K562 (cell line): ENCODE measurements around the gene EXOC3. TPM values are rescaled to one million over a fixed set of nuclear protein-coding genes. Genes with fewer than 3 reads are reported as not detected.

Experiments used
- ATAC-seq: fragments of 200-7000 bp; cut with Tn5 transposase; 3 replicates; pipeline ENCODE4 v1.9.1; 2020; ENCODE audit warnings: moderate library complexity
- BruUV-seq: library from RNA; stranded (reverse); fragments of 400-500 nt; replicated peaks from 2 replicates; lab custom pipeline; 2021; lab: Mats Ljungman, UMichigan
- CTCF ChIA-PET: fragments of 300-600 bp; formaldehyde crosslinking; extraction: SDS; loops from one replicate; lab custom pipeline; 2021; ENCODE audit warnings: low intra/inter-chr PET ratio; lab: Yijun Ruan, JAX
- POLR2A ChIA-PET: fragments of 300-600, 350-650 bp; sonication (Branson Sonifier 250); formaldehyde crosslinking; extraction: SDS; loops from one replicate; lab custom pipeline; 2021; ENCODE audit warnings: antibody characterized with exemption, inconsistent platforms; lab: Yijun Ruan, JAX
- DNase-seq, 4 experiments: peaks; one replicate each; pipeline versions ENCODE4 v3.0.0 to v3.0.0-alpha.2; 2011 to 2018; ENCODE audit warnings: low spot score in 3 of 4, mixed read lengths in 3 of 4; ENCODE audit errors: extremely low read depth in 1 of 4
- FAIRE-seq: peaks from 2 replicates; lab custom pipeline; 2011; peaks lifted over from hg19 to GRCh38; lab: Jason Lieb, UNC
- H2AFZ ChIP-seq: 2 replicates; pipeline ENCODE4 v1.6.0; 2011; ENCODE audit warnings: low read depth, low read length, control low read depth, inconsistent platforms
- H3K27ac ChIP-seq: fragments of 200-600 bp; 3 replicates; pipeline ENCODE4 v1.8.0; 2011; ENCODE audit warnings: low read depth, mild to moderate bottlenecking, control low read depth, inconsistent platforms, low read length, moderate library complexity, mixed read lengths; ENCODE audit errors: extremely low read depth
- H3K27me3 ChIP-seq, 2 experiments: fragments of 300-600 bp in 1 of 2; 2 replicates in 1 of 2; 3 replicates in 1 of 2; pipeline versions ENCODE4 v1.6.0 to v1.8.0; 2011; ENCODE audit warnings: inconsistent platforms in 2 of 2, low read length in 2 of 2, mild to moderate bottlenecking in 1 of 2, mixed read lengths in 1 of 2, moderate library complexity in 1 of 2; ENCODE audit not compliant: control insufficient read depth in 2 of 2, insufficient read depth in 2 of 2
- H3K36me3 ChIP-seq: fragments of 300-600 bp; 3 replicates; pipeline ENCODE4 v1.8.0; 2011; ENCODE audit warnings: mild to moderate bottlenecking, low read length, inconsistent platforms; ENCODE audit not compliant: control insufficient read depth, insufficient read depth
- H3K4me1 ChIP-seq, 2 experiments: fragments of 200-600 bp in 1 of 2; replicated peaks in 1 of 2; 2 replicates in 1 of 2; 3 replicates in 1 of 2; pipeline versions ENCODE4 v1.5.1 to v1.8.0; 2011; ENCODE audit warnings: inconsistent platforms in 2 of 2, low read length in 2 of 2, mild to moderate bottlenecking in 1 of 2, mixed read lengths in 1 of 2, moderate library complexity in 1 of 2; ENCODE audit not compliant: control insufficient read depth in 2 of 2, insufficient read depth in 2 of 2
- H3K4me2 ChIP-seq: 2 replicates; pipeline ENCODE4 v1.6.1; 2011; ENCODE audit warnings: low read length, control low read depth, inconsistent platforms, mixed read lengths; ENCODE audit not compliant: insufficient read depth
- H3K4me3 ChIP-seq: fragments of 200-600 bp; sonication (generic), shearing (Covaris generic); 2 replicates; pipeline ENCODE4 v1.5.1; 2016; ENCODE audit warnings: control low read depth, inconsistent platforms
- H3K79me2 ChIP-seq: fragments of 200-600 bp; 3 replicates; pipeline ENCODE4 v1.8.0; 2011; ENCODE audit warnings: low read length, inconsistent platforms; ENCODE audit not compliant: control insufficient read depth, insufficient read depth
- H3K9ac ChIP-seq, 2 experiments: 2 replicates each; pipeline versions ENCODE4 v1.6.0 to v1.6.1; 2011; ENCODE audit warnings: low read depth in 2 of 2, low read length in 2 of 2, control low read depth in 1 of 2, inconsistent platforms in 1 of 2, mild to moderate bottlenecking in 1 of 2, mixed read lengths in 1 of 2; ENCODE audit not compliant: insufficient read depth in 1 of 2
- H3K9me1 ChIP-seq: one replicate; pipeline ENCODE4 v1.6.0; 2011; ENCODE audit warnings: inconsistent platforms, mild to moderate bottlenecking, low read length, moderate library complexity; ENCODE audit not compliant: control insufficient read depth, insufficient read depth
- H3K9me3 ChIP-seq: replicated peaks from 2 replicates; pipeline ENCODE4 v1.5.1; 2011; ENCODE audit warnings: low read depth, low read length, inconsistent platforms; ENCODE audit not compliant: control insufficient read depth, insufficient read depth
- H4K20me1 ChIP-seq: replicated peaks from 2 replicates; pipeline ENCODE4 v1.6.1; 2011; ENCODE audit warnings: low read length, inconsistent platforms, mixed read lengths; ENCODE audit not compliant: control insufficient read depth, insufficient read depth
- CBX1 ChIP-seq: sonication (generic); IDR thresholded peaks from 2 replicates; pipeline ENCODE4 v1.6.1; 2016; ENCODE audit warnings: antibody characterized with exemption, low read depth, mild to moderate bottlenecking
- ELF4 ChIP-seq: fragments of 450-650 bp; formaldehyde crosslinking; IDR thresholded peaks from 2 replicates; pipeline ENCODE4 v1.4.0; 2022; ENCODE audit warnings: missing genetic modification characterization
- NRF1 ChIP-seq, 2 experiments: fragments of 450-650 bp; IDR thresholded peaks in 1 of 2; conservative IDR thresholded peaks in 1 of 2; 2 replicates each; pipeline ENCODE4 v1.6.1; 2014; ENCODE audit warnings: mild to moderate bottlenecking in 2 of 2
- PCBP1 ChIP-seq: fragments of 200-400 bp; formaldehyde crosslinking; IDR thresholded peaks from 2 replicates; pipeline ENCODE4 v1.6.1; 2018; ENCODE audit warnings: mild to moderate bottlenecking, low read depth, low read length; ENCODE audit not compliant: poor library complexity, severe bottlenecking
- POLR2A ChIP-seq: fragments of 450-650 bp; conservative IDR thresholded peaks from 2 replicates; pipeline ENCODE4 v1.6.1; 2016
- SIX5 ChIP-seq, 2 experiments: IDR thresholded peaks; 2 replicates each; pipeline ENCODE4 v1.6.1; 2011; ENCODE audit warnings: low read length in 2 of 2, borderline replicate concordance in 1 of 2, low read depth in 1 of 2, mild to moderate bottlenecking in 1 of 2, moderate library complexity in 1 of 2; ENCODE audit not compliant: insufficient read depth in 1 of 2
- SRSF9 ChIP-seq: fragments of 200-400 bp; formaldehyde crosslinking; IDR thresholded peaks from 2 replicates; pipeline ENCODE4 v1.6.1; 2017; ENCODE audit warnings: low read depth, low read length, borderline replicate concordance
- STAT5A ChIP-seq: IDR thresholded peaks from 2 replicates; pipeline ENCODE4 v1.6.1; 2012; ENCODE audit warnings: low read length, inconsistent platforms, borderline replicate concordance
- TCFL5 ChIP-seq: fragments of 250-450 bp; sonication (Bioruptor Pico); conservative IDR thresholded peaks from 2 replicates; pipeline ENCODE4 v1.6.1; 2021; ENCODE audit warnings: mild to moderate bottlenecking, moderate library complexity, matching md5 sums
- whole genome bisulfite sequencing: fragments of 100-300 bp; shearing (Covaris generic); methylation state at CpG from one replicate; pipeline ENCODE4 v1.1.6; 2016; ENCODE audit warnings: low coverage, mixed read lengths; ENCODE audit not compliant: insufficient coverage; ENCODE audit errors: missing lambda C conversion rate; 5-methylcytosine and 5-hydroxymethylcytosine counted together
- in situ Hi-C: fragments of 300-500 bp; cut with MboI; formaldehyde crosslinking; loops from 4 replicates; pipeline ENCODE4 v1.15.0; 2018; ENCODE audit warnings: inconsistent platforms, mixed read lengths
- intact Hi-C: fragments of 100-400 bp; cut with micrococcal nuclease; formaldehyde crosslinking; loops from 2 replicates; pipeline ENCODE4 v1.14.2; 2022
- polyA plus RNA-seq, 8 experiments: library from polyadenylated mRNA; depleted of rRNA in 4 of 8; stranded (reverse) in 5 of 8; unstranded in 3 of 8; fragments of >200 nt; fragmentation: Nextera tagmentation in 2 of 8; fragmentation: Illumina TruSeq in 1 of 8; extraction: Ambion mirVana in 2 of 8; extraction: Trizol in 1 of 8; gene quantifications; 2 replicates each; pipeline versions ENCODE4 v1.2.1 to v1.2.3, GENCODE V29; 2011 to 2014; ENCODE audit warnings: inconsistent platforms in 1 of 8, missing spikeins in 1 of 8
- total RNA-seq, 7 experiments: library from RNA; depleted of rRNA in 6 of 7; stranded (reverse); fragments of >200 nt in 6 of 7; fragmentation: Illumina TruSeq in 2 of 7; extraction: Trizol in 2 of 7; gene quantifications; 2 replicates each; pipeline versions ENCODE4 v1.2.1 to v1.2.3, GENCODE V29; 2011 to 2021; ENCODE audit warnings: low replicate concordance in 1 of 7

The EXOC3 gene
- total and polyA plus RNA-seq, 9 of the 15 experiments (the other 6 are each of a cell fraction or from before 2014, with no cell fraction given): 1.4 to 41.9 (median 22.4) TPM

DNA sequence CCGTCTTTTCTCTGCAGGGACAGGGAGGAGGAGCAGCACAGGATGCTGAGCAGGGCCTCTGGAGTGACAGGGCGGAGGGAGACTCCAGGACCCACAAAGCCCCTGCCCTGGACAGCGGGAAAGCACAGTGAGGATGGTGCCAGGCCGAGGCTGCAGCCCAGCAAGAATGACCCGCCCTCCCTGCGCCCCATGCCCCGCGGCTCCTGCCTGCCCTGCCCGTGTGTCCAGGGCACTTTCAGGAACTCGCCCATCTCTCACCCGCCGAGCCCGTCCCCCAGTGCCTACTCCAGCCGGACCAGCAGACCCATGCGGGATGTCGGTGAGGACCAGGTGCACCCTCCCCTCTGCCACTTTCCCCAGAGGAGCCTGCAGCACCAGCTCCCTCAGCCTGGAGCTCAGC, 9.1 kb upstream of the EXOC3 start:
- CTCF ChIA-PET: no interaction called here
- peaks cover 0 to 56% of the 10 kb centered on the region in 2 experiments; a peak in 2 of 5 replicates for H3K4me1 ChIP-seq

DNA sequence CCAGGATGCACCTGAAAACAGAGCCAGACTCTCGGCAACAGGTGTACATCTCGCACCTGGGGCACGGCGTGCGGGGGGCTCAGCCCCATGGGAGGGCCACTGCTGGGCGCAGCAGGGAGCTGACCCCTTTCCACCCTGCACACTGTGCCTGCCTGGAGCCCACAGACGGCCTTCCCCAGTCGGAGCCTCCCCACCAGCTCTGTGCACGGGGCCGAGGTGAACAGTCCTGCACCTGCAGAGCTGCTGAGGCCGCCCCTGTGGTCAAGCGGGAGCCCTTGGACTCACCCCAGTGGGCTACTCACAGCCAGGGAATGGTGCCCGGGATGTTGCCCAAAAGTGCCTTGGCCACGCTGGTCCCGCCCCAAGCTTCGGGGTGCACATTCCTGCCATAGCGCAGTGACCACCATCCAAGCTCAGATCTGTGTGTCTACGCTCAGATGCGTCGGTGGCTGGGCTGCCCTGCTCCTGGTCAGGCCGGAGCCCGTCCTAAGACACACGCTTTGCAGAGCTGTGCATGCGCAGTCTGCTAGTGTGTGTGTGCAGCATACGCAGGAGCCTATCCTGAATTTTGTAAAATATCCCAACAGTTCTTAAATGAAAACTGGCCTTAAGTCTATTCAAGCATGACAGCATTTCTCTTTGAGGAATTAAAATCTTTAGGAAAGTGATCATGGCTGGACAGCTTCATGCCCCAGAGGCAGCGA, 8.4 kb upstream of the EXOC3 start:
- ATAC-seq (no peak), FAIRE-seq (peak; percentile 35)
- H3K9ac ChIP-seq: peak overlapping the region in 1 of 2 experiments; percentile 17; a peak in 1 of 4 replicates
- peaks cover 40 to 73% of the 10 kb centered on the region in 2 experiments for H3K27me3 ChIP-seq
- no peaks in the 10 kb centered on the region for H3K36me3 ChIP-seq
- 7% methylated on average over 26 of the region's 26 CpGs for WGBS
- POLR2A ChIA-PET: interaction anchor here (1.0 kb wide), 2 partner anchors 11 to 13 kb away, joined by 3 to 4 read pairs; no protein-coding TSS in a partner anchor
- intact Hi-C loops: loop anchor here (5.0 kb wide), 1 partner anchor 247 kb away; no protein-coding TSS in a partner anchor
- no peaks in the 10 kb centered on the region for H3K9me3 ChIP-seq
- TF ChIP-seq SRSF9 (no peak), STAT5A (no peak), PCBP1 (no peak), TCFL5 (CRISPR knock-in tag) (no peak), NRF1 (conservative IDR thresholded peaks at IDR 0.05 in 1 of 2, IDR thresholded peaks at IDR 0.05 in 1 of 2) (peak; percentile 64 to 66)
- TF ChIP-seq, all 486 proteins: peak for 1
- H4K20me1 ChIP-seq: no peaks in the 10 kb centered on the region; the same call in 1 of the 2 replicates
- no peak overlapping the region for H3K4me2 ChIP-seq
- peaks cover 0 to 54% of the 10 kb centered on the region in 2 experiments; a peak in 2 of 5 replicates for H3K4me1 ChIP-seq
- H3K79me2 ChIP-seq: no peaks in the 10 kb centered on the region
- no peak for DNase-seq
- H2AFZ ChIP-seq: no peak overlapping the region
- no peaks in the 10 kb centered on the region for H3K9me1 ChIP-seq
- no peak overlapping the region for H3K4me3 ChIP-seq
- no peak overlapping the region for H3K27ac ChIP-seq
- CTCF ChIA-PET: no interaction called here
- in situ Hi-C loops: loop anchor here (5.0 kb wide), 1 partner anchor 122 kb away; no protein-coding TSS in a partner anchor
- no TSS peak for BruUV-seq

More for the DNA sequence above, 9.1 kb upstream of the EXOC3 start:
- Histone ChIP-seq H3K27me3 (peaks cover 43 to 80% of the 10 kb centered on the region in 2 experiments), H2AFZ (no peak overlapping the region), H4K20me1 (no peaks in the 10 kb centered on the region; the same call in 1 of the 2 replicates), H3K36me3 (no peaks in the 10 kb centered on the region), H3K79me2 (no peaks in the 10 kb centered on the region), H3K4me2 (no peak overlapping the region), H3K9me3 (no peaks in the 10 kb centered on the region), H3K27ac (no peak overlapping the region), H3K9ac (no peak overlapping the region; a peak in 1 of 4 replicates), H3K4me3 (no peak overlapping the region), H3K9me1 (no peaks in the 10 kb centered on the region)
- intact Hi-C loops: no loop called here
- POLR2A ChIA-PET: interaction anchor here (1.0 to 1.4 kb wide), 2 partner anchors 12 to 16 kb away, joined by 3 to 4 read pairs; no protein-coding TSS in a partner anchor
- in situ Hi-C loops: loop anchor here (5.0 kb wide), 1 partner anchor 122 kb away; no protein-coding TSS in a partner anchor
- TF ChIP-seq POLR2A (no peak), SIX5 (IDR thresholded peaks at IDR 0.05; ENCODE audit: borderline replicate concordance in 1 of 2, insufficient read depth in 1 of 2, low read depth in 1 of 2, low read length in 2 of 2) (no peak), ELF4 (CRISPR knock-in tag) (no peak), CBX1 (no peak)
- BruUV-seq: no TSS peak
- WGBS: 4% methylated on average over 16 of the region's 16 CpGs
- no peak for ATAC-seq
- no peak for FAIRE-seq
- DNase-seq: no peak
